ENCODE results near the gene DGKZ. TPM values are rescaled to one million over a fixed set of nuclear protein-coding genes. Genes with fewer than 3 reads are reported as not detected.

The DGKZ gene
- total and polyA plus RNA-seq, 7 donors = 16.6 to 76.7 (median 31.4) TPM

DNA sequence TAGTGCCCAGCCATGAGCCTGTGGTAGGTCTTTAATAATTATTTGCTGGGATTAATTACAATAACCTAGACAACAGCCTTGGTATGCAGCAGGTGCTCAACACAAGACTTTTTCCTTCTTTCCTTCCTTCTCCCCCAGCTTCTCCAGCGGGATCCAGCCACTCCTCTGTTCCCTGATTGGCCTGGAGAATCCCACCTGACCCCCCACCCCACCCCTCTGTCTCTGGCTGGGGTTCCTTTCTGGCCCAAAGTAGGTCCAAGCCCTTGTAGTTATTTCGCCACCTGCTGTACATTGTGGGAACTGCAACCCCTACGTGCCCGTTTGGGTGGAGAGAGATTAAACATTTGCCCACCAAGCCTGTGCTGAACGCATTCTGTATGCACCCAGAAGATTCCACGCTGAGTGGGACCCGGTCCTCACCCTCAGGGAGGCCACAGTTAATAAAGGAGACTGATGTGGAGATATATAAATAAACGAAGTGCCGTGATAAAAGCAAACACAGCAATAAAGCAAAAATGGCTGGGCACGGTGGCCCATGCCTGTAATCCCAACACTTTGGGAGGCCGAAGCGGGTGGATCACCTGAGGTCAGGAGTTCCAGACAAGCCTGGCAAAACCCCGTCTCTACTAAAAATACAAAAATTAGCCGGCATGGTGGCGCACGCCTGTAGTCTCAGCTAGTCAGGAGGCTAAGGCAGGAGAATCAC lies 32.1 kb upstream of the DGKZ start:
- DNase-seq = peak; percentile 78
- WGBS, 2 donors = 18 to 46% methylated on average over 16 of the region's 16 CpGs
- no peaks in the 10 kb centered on the region for H3K9me3 ChIP-seq
- no peaks in the 10 kb centered on the region for H3K4me1 ChIP-seq
- H3K36me3 ChIP-seq = peaks cover 0 to 7% (median 0%) of the 10 kb centered on the region in 4 donors
- TF ChIP-seq EP300 (IDR thresholded peaks at IDR 0.05) (no peak), POLR2AphosphoS5 (IDR thresholded peaks at IDR 0.05) (no peak)
- TF ChIP-seq, protein P1, sequence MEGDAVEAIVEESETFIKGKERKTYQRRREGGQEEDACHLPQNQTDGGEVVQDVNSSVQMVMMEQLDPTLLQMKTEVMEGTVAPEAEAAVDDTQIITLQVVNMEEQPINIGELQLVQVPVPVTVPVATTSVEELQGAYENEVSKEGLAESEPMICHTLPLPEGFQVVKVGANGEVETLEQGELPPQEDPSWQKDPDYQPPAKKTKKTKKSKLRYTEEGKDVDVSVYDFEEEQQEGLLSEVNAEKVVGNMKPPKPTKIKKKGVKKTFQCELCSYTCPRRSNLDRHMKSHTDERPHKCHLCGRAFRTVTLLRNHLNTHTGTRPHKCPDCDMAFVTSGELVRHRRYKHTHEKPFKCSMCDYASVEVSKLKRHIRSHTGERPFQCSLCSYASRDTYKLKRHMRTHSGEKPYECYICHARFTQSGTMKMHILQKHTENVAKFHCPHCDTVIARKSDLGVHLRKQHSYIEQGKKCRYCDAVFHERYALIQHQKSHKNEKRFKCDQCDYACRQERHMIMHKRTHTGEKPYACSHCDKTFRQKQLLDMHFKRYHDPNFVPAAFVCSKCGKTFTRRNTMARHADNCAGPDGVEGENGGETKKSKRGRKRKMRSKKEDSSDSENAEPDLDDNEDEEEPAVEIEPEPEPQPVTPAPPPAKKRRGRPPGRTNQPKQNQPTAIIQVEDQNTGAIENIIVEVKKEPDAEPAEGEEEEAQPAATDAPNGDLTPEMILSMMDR (IDR thresholded peaks at IDR 0.05) = peak; percentile 38 to 84 (median 66)
- no peak overlapping the region for H3K27ac ChIP-seq
- intact Hi-C loops (cut with DNase I) = no loop called here
- no peak overlapping the region for H3K4me3 ChIP-seq
- no peaks in the 10 kb centered on the region for H3K27me3 ChIP-seq

DNA sequence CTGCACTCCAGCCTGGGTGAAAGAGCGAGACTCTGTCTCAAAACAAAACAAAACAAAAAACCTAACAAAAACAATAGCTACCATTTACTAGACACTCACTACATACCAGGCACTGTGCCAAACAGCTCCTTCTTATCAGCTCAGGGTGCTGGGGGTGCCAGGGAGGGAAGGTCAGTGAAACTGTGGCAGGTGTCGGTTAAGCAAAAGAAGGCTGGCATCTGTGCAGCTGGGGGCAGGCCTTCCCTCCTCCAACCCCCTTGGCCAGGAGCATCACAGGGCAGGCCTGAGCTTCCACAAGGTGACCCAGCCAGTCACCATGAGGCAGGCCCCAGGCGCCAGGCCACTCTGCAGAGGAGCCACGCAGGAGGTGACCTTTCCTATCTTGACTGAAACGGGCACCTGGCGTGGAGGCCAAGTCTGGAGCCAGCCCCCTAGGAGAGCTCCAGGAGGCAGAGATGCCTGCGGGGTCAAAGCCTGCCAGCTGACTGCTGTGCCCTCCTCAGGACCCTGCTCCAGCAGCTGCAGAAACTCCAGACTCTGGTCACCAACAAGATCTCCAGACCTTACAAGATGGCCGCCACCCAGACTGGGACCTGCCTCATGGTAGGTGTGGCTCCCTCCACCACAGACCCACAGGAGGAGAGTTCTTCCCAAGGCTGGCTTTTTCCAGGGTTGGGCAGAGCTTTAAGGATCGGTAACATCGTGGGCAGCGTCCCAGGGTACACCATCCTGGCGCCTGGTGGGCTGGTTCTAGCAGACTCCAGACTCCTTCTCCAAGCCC lies 31.3 kb upstream of the DGKZ start:
- Histone ChIP-seq H3K36me3 (peaks cover 0 to 7% (median 0%) of the 10 kb centered on the region in 4 donors), H3K4me1 (no peaks in the 10 kb centered on the region)
- intact Hi-C loops (cut with DNase I) = no loop called here

DNA sequence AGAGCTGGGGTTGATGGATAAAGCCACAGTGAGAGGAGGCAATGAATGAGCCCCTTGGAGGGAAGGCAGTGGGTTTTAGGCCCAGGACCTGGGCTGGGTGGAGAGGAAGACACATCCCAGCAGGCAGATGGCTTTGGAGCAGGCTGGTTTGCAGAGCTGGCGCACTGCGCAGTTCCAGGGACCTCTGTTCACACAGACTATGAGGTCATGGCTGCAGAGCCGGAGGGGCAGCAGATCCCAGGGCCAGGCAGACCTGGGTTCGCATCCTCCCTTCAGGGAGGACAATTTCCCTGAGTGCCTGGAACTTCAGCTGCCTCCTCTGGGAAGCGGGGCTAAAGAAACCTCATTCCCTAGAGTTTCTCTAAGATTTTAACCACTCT lies 28.2 kb upstream of the DGKZ start:
- Histone ChIP-seq H3K9me3 (no peaks in the 10 kb centered on the region), H3K36me3 (peaks cover 0 to 7% (median 0%) of the 10 kb centered on the region in 4 donors), H3K4me3 (no peak overlapping the region), H3K4me1 (no peaks in the 10 kb centered on the region), H3K27ac (peak overlapping the region in 1 of 4 donors; percentile 20), H3K27me3 (no peaks in the 10 kb centered on the region)
- DNase-seq = no peak
- TF ChIP-seq POLR2A (IDR thresholded peaks at IDR 0.05) (no peak), EP300 (IDR thresholded peaks at IDR 0.05) (no peak), POLR2AphosphoS5 (IDR thresholded peaks at IDR 0.05) (no peak)
- TF ChIP-seq, protein P1 (IDR thresholded peaks at IDR 0.05) = no peak
- WGBS, 2 donors = 92 to 94% methylated on average over 5 of the region's 5 CpGs
- intact Hi-C loops (cut with DNase I) = no loop called here

More for the DNA sequence above, 31.3 kb upstream of the DGKZ start:
- no peak for DNase-seq
- H3K4me3 ChIP-seq = no peak overlapping the region
- 64 to 84% methylated on average over 12 of the region's 12 CpGs for WGBS, 2 donors
- TF ChIP-seq, protein P1 (IDR thresholded peaks at IDR 0.05) = no peak
- TF ChIP-seq POLR2A (IDR thresholded peaks at IDR 0.05) (no peak), POLR2AphosphoS5 (IDR thresholded peaks at IDR 0.05) (no peak), EP300 (IDR thresholded peaks at IDR 0.05) (no peak)
- no peak overlapping the region for H3K27ac ChIP-seq
- H3K9me3 ChIP-seq = no peaks in the 10 kb centered on the region
- no peaks in the 10 kb centered on the region for H3K27me3 ChIP-seq

DNA sequence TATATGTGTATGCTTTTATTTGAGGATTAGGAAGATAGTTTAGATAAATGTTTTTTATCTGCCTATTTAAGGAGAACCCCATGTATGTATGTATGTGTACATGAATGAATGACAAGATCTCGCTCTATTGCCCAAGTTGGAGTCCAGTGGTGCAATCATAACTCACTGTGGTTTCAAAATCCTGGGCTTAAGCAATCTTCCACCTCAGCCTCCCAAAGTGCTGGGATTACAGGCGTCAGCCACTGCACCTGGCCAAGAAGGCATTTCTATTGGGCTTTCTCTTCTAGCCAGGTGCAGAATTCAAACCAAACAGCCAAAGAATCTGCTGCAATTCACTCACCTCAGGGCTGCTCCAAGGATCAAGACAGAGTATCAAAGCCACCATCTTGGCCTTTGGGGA lies 25.5 kb upstream of the DGKZ start:
- no peak overlapping the region for H3K27ac ChIP-seq
- H3K4me1 ChIP-seq = no peaks in the 10 kb centered on the region
- intact Hi-C loops (cut with DNase I) = no loop called here
- no peaks in the 10 kb centered on the region for H3K9me3 ChIP-seq
- 89 to 94% methylated on average over 2 of the region's 2 CpGs for WGBS, 2 donors
- H3K4me3 ChIP-seq = no peak overlapping the region
- TF ChIP-seq POLR2A (IDR thresholded peaks at IDR 0.05) (no peak), POLR2AphosphoS5 (IDR thresholded peaks at IDR 0.05) (no peak), EP300 (IDR thresholded peaks at IDR 0.05) (no peak)
- TF ChIP-seq, protein P1 (IDR thresholded peaks at IDR 0.05) = no peak
- no peaks in the 10 kb centered on the region for H3K27me3 ChIP-seq
- peaks cover 0 to 7% (median 0%) of the 10 kb centered on the region in 4 donors for H3K36me3 ChIP-seq
- no peak for DNase-seq

Data from sigmoid colon (tissue), 7 donors.